PFSK-1 (cell line): Measurements from ENCODE around the gene PRKCQ.

Experiments
- POLR2AphosphoS5 ChIP-seq: IDR thresholded peaks from 2 replicates; pipeline ENCODE4 v1.6.1; 2012; ENCODE audit warnings: low read depth, mild to moderate bottlenecking, control low read depth, low read length, moderate library complexity
- TAF1 ChIP-seq: IDR thresholded peaks from 2 replicates; pipeline ENCODE4 v1.6.1; 2012; ENCODE audit warnings: low read length, control low read depth, borderline replicate concordance; ENCODE audit not compliant: insufficient read depth
- TF ChIP-seq, protein P1 (sequence below), 2 experiments: IDR thresholded peaks; 2 replicates each; pipeline versions ENCODE4 v1.6.1 to v1.8.0; 2011 to 2012; ENCODE audit warnings: low read depth in 2 of 2, low read length in 2 of 2, control low read depth in 1 of 2, inconsistent platforms in 1 of 2, mild to moderate bottlenecking in 1 of 2, moderate library complexity in 1 of 2; ENCODE audit not compliant: insufficient read depth in 1 of 2

DNA sequence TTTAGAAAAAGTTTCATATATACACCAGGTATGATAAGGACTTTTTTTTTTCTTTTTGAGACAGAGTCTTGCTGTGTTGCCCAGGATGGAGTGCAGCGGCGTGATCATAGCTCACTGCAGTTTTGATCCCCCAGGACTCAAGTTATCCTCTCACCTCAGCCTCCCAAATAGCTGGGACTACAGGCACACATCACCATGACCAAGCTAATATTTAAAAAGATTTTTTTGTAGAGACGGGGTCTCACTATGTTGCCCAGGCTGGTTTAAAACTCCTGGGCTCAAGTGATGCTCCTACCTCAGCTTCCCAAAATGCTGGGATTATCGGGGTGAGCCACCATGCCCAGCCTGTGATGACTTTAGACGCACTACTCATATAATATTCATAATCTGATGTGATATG lies 2.2 kb upstream of the PRKCQ start:
- TF ChIP-seq POLR2AphosphoS5 (no peak), TAF1 (no peak)
- TF ChIP-seq, protein P1, sequence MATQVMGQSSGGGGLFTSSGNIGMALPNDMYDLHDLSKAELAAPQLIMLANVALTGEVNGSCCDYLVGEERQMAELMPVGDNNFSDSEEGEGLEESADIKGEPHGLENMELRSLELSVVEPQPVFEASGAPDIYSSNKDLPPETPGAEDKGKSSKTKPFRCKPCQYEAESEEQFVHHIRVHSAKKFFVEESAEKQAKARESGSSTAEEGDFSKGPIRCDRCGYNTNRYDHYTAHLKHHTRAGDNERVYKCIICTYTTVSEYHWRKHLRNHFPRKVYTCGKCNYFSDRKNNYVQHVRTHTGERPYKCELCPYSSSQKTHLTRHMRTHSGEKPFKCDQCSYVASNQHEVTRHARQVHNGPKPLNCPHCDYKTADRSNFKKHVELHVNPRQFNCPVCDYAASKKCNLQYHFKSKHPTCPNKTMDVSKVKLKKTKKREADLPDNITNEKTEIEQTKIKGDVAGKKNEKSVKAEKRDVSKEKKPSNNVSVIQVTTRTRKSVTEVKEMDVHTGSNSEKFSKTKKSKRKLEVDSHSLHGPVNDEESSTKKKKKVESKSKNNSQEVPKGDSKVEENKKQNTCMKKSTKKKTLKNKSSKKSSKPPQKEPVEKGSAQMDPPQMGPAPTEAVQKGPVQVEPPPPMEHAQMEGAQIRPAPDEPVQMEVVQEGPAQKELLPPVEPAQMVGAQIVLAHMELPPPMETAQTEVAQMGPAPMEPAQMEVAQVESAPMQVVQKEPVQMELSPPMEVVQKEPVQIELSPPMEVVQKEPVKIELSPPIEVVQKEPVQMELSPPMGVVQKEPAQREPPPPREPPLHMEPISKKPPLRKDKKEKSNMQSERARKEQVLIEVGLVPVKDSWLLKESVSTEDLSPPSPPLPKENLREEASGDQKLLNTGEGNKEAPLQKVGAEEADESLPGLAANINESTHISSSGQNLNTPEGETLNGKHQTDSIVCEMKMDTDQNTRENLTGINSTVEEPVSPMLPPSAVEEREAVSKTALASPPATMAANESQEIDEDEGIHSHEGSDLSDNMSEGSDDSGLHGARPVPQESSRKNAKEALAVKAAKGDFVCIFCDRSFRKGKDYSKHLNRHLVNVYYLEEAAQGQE (IDR thresholded peaks at IDR 0.05; ENCODE audit: insufficient read depth in 1 of 2, low read depth in 2 of 2, low read length in 2 of 2): no peak
